ENCODE results near the gene NRXN3. TPM values are rescaled to one million over a fixed set of nuclear protein-coding genes. Genes with fewer than 3 reads are reported as not detected.

The NRXN3 gene
- total and polyA plus RNA-seq, 2 of the 13 experiments (the other 11 are each of a cell fraction or from before 2014, with no cell fraction given), result 0.03 TPM; not detected in 1

DNA sequence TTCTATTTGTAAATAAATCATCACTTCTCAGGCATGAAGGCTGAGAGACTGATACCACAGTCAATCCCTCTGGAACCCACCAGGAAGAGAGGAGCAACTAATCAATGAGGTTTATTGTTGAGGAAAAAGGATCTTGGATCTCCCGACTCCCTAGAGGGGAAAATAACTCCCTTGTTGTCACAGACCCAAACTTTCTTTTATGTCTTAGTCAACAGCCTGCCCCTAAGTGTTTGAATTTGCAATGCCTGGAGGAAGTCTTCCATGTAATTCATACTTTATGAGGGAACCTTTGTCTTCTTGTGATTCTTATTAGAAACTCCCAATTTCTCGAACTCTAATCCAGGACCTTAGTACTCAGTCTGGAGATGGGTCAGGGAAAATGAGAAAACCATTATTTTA lies 1235.3 kb downstream of the NRXN3 start:
- 0% methylated on average over 2 of the region's 2 CpGs for WGBS (ENCODE audit: low lambda C conversion rate)
- intact Hi-C loops (cut with micrococcal nuclease; ENCODE audit: unreplicated experiment) (no loop called here), in situ Hi-C loops (cut with HindIII; ENCODE audit: extremely low pct_ligation_motif_present, low pct_unique_long_range_greater_than_20kb) (no loop called here)
- ATAC-seq (no peak), FAIRE-seq (no peak), DNase-seq (ENCODE audit: low spot score) (no peak)
- CTCF ChIA-PET (ENCODE audit: low intra/inter-chr PET ratio, low total read pairs), result no interaction called here
- Histone ChIP-seq H4K20me1 (ENCODE audit: insufficient read depth, low read length) (no peaks in the 10 kb centered on the region), H3K9ac (ENCODE audit: insufficient read depth, low read depth, low read length) (no peak overlapping the region), H2AFZ (ENCODE audit: low read length) (no peak overlapping the region), H3K36me3 (replicated peaks in 1 of 2; ENCODE audit: control insufficient read depth in 1 of 2, insufficient read depth in 2 of 2, low read length in 2 of 2) (no peaks in the 10 kb centered on the region), H3K9me3 (ENCODE audit: low read length) (peaks cover 37% of the 10 kb centered on the region), H3K79me2 (ENCODE audit: insufficient read depth, low read length) (no peaks in the 10 kb centered on the region), H3K4me2 (ENCODE audit: low read depth, low read length) (no peak overlapping the region), H3K27ac (ENCODE audit: extremely low read length, insufficient read depth, low read length) (no peak overlapping the region), H3K27me3 (ENCODE audit: control insufficient read depth in 1 of 2, insufficient read depth in 2 of 2, low read length in 2 of 2) (no peaks in the 10 kb centered on the region), H3K4me3 (replicated peaks in 1 of 3; ENCODE audit: insufficient read depth in 1 of 3, low read depth in 2 of 3, low read length in 3 of 3) (no peak overlapping the region), H3K4me1 (ENCODE audit: insufficient read depth, low read length) (no peaks in the 10 kb centered on the region)
- POLR2A ChIA-PET, result no interaction called here
- BruUV-seq (replicated peaks), result no TSS peak
- TF ChIP-seq FOXK2 (IDR thresholded peaks at IDR 0.05) (no peak), FLYWCH1 (CRISPR knock-in tag; IDR thresholded peaks at IDR 0.05) (no peak), ZKSCAN8 (CRISPR knock-in tag; IDR thresholded peaks at IDR 0.05; ENCODE audit: borderline replicate concordance) (no peak), NCOA5 (CRISPR knock-in tag; IDR thresholded peaks at IDR 0.05) (no peak), SP2 (CRISPR knock-in tag; IDR thresholded peaks at IDR 0.05) (no peak), ZBTB7B (CRISPR knock-in tag; IDR thresholded peaks at IDR 0.05) (no peak), HNF4A (CRISPR knock-in tag; IDR thresholded peaks at IDR 0.05) (no peak)
- TF ChIP-seq, protein P1, sequence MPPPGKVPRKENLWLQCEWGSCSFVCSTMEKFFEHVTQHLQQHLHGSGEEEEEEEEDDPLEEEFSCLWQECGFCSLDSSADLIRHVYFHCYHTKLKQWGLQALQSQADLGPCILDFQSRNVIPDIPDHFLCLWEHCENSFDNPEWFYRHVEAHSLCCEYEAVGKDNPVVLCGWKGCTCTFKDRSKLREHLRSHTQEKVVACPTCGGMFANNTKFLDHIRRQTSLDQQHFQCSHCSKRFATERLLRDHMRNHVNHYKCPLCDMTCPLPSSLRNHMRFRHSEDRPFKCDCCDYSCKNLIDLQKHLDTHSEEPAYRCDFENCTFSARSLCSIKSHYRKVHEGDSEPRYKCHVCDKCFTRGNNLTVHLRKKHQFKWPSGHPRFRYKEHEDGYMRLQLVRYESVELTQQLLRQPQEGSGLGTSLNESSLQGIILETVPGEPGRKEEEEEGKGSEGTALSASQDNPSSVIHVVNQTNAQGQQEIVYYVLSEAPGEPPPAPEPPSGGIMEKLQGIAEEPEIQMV (CRISPR knock-in tag; IDR thresholded peaks at IDR 0.05; ENCODE audit: low read depth), result no peak
- TF ChIP-seq, protein P2, sequence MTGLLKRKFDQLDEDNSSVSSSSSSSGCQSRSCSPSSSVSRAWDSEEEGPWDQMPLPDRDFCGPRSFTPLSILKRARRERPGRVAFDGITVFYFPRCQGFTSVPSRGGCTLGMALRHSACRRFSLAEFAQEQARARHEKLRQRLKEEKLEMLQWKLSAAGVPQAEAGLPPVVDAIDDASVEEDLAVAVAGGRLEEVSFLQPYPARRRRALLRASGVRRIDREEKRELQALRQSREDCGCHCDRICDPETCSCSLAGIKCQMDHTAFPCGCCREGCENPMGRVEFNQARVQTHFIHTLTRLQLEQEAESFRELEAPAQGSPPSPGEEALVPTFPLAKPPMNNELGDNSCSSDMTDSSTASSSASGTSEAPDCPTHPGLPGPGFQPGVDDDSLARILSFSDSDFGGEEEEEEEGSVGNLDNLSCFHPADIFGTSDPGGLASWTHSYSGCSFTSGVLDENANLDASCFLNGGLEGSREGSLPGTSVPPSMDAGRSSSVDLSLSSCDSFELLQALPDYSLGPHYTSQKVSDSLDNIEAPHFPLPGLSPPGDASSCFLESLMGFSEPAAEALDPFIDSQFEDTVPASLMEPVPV (CRISPR knock-in tag; IDR thresholded peaks at IDR 0.05), result no peak
- TF ChIP-seq, protein P3, sequence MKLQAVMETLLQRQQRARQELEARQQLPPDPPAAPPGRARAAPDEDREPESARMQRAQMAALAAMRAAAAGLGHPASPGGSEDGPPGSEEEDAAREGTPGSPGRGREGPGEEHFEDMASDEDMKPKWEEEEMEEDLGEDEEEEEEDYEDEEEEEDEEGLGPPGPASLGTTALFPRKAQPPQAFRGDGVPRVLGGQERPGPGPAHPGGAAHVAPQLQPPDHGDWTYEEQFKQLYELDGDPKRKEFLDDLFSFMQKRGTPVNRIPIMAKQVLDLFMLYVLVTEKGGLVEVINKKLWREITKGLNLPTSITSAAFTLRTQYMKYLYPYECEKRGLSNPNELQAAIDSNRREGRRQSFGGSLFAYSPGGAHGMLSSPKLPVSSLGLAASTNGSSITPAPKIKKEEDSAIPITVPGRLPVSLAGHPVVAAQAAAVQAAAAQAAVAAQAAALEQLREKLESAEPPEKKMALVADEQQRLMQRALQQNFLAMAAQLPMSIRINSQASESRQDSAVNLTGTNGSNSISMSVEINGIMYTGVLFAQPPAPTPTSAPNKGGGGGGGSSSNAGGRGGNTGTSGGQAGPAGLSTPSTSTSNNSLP (IDR thresholded peaks at IDR 0.05; ENCODE audit: low read depth, low read length), result no peak
- TF ChIP-seq, protein P4, sequence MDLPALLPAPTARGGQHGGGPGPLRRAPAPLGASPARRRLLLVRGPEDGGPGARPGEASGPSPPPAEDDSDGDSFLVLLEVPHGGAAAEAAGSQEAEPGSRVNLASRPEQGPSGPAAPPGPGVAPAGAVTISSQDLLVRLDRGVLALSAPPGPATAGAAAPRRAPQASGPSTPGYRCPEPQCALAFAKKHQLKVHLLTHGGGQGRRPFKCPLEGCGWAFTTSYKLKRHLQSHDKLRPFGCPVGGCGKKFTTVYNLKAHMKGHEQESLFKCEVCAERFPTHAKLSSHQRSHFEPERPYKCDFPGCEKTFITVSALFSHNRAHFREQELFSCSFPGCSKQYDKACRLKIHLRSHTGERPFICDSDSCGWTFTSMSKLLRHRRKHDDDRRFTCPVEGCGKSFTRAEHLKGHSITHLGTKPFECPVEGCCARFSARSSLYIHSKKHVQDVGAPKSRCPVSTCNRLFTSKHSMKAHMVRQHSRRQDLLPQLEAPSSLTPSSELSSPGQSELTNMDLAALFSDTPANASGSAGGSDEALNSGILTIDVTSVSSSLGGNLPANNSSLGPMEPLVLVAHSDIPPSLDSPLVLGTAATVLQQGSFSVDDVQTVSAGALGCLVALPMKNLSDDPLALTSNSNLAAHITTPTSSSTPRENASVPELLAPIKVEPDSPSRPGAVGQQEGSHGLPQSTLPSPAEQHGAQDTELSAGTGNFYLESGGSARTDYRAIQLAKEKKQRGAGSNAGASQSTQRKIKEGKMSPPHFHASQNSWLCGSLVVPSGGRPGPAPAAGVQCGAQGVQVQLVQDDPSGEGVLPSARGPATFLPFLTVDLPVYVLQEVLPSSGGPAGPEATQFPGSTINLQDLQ (CRISPR knock-in tag; IDR thresholded peaks at IDR 0.05), result no peak

Measured in HepG2 (cell line).